NOMO-1 treated with dmso at 0.1 percent for 144 hours (cell line): ENCODE measurements around the gene TMEM106C.

Experiments
- DNase-seq: peaks from one replicate; lab custom pipeline; 2025; ENCODE audit not compliant: unreplicated experiment; lab: John Stamatoyannopoulos, UW

TMEM106C gene

GRCh38 chr12:47992776-47993175, 29.4 kb downstream of the TMEM106C start:
- no peak for DNase-seq

- no peak for DNase-seq
Observed at GRCh38 chr12:47993491-47993890, 30.1 kb downstream of the TMEM106C start.

DNA sequence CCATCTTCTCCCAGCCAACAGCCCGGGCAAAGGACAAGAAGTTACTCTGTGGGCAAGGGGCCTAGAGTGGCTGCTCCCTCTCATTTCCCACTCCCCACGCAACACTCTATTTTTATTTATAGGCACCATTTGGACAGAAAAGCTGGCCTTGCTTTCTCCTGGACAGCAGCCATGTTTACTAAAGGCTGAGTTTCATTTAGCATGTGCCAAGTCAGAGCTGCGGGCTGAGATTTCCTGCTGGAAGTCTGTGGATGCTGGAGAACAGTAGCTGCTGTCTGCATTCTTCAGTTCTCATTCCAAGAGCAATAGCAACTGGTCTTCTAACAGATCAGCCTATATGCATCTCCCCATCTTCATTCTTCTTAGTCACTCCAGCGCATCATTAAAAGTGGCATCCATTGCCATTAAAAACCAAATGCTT, 32.6 kb downstream of the TMEM106C start:
- no peak for DNase-seq

- DNase-seq: no peak
Observed at GRCh38 chr12:47997321-47997720, 33.9 kb downstream of the TMEM106C start.

GRCh38 chr12:47999816-48000215, 36.4 kb downstream of the TMEM106C start:
- no peak for DNase-seq

GRCh38 chr12:48000878-48001504, 37.6 kb downstream of the TMEM106C start:
- no peak for DNase-seq

GRCh38 chr12:48001505-48002413, 38.4 kb downstream of the TMEM106C start:
- no peak for DNase-seq

- no peak for DNase-seq
Observed at GRCh38 chr12:48002414-48002730, 39.0 kb downstream of the TMEM106C start.

DNA sequence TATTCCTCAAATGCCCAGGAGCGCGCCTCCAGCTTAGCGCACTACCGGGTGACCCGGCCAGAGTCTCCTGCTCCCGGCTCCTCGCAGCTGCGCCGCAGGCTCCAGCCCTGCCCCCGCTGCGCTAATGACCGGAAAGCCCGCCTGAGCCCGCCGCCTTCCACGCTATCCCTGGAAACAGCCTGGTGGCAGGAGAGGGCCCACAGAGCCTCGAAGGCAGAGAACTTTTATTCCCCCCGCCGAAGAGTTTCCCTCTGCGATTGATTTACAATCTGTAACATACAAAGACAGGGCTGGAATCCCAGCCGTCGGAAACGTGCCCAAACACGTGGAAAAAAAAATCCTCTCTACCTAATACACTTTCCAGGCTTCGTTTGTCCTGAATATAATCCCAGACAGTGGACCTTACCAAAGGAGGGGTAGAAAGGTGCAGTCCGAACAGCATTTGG, 39.4 kb downstream of the TMEM106C start:
- DNase-seq: no peak

DNA sequence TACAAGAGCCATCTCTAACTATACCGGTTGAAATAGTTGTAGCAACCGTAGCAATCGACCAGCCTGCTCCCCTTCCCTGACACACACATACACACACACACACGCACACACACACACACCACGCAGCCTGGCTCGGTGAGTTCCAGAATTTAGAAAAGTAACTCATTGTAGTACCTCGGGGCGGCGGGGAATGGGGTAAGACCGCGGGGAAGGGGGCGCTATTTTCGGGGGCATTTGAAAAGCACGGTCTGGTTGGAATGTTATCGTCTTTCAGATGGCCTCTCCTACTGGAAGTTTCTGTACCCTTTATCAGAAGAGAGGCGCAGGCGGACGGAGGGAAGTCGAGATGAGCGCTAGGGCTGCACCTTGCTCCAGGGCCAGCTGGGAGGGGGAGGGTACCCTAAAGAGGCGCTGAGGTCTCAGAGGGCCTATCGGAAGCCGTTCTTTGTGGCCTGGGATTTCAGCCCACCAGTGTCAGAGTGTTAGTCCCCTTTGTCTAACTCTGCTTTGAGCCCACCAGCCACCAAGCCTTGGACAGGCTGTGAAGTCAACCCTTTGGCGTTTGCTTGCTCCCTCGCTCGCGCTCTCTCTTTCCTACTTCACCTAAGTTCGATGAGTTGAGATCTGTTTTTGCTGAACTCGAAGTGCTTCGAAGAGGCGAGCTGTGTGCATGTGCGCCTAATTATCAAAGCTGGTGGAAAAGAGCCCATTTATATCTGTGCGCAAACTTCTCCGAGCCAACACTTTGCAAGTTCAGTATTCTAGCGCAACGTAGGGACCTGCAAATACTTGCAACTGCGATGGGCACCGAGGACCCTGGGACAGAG, 40.0 kb downstream of the TMEM106C start:
- DNase-seq: no peak

DNA sequence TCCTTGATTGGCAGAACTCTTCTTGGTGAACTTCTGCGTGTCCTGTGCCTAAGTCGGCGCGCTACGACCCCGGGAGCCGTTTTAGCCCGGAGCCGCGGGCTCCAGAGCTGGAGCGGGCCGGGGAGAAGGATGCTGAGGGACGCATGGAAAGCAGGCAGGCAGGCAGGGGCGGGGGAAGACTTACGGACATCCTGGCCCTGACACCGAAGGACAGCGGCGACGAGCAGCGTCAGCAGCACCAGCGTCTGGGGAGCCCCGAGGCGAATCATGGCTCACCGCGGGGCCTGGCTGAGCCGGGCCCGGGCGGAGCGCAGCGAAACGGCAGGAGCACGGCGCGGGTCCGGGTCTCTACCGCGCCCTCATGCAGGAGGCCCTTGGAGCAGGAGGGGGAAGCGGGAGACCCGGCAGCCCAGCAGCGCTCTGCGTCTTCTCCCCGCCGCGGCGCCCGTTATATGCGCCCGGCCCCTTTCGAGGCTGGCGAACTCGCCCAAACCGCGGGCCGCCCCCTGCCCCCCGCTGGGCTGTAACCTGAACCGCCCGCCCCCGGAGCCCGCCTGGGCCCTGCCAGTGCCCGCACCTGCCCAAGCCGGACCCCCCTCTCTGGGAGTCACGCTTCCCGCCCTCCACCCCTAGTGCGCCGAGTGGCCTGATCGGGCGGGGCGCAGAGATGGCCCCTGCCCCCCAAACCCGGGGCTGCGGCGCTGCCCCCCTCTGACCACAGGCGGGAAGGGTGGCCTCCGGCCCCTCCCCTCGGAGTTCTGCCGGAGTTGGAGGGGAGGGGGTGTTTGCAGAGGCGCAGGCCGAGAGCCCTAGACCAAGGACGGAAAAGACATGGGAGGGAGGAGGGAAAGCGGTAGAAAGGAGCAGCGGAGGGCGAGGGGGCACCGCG, 40.9 kb downstream of the TMEM106C start, which contains the start of gene COL2A1:
Gene COL2A1, minus strand, starts transcription at position 424 of the 889 bp plus-strand sequence. Its CDS starts 155 bp downstream, at position 269.
- DNase-seq: no peak

DNA sequence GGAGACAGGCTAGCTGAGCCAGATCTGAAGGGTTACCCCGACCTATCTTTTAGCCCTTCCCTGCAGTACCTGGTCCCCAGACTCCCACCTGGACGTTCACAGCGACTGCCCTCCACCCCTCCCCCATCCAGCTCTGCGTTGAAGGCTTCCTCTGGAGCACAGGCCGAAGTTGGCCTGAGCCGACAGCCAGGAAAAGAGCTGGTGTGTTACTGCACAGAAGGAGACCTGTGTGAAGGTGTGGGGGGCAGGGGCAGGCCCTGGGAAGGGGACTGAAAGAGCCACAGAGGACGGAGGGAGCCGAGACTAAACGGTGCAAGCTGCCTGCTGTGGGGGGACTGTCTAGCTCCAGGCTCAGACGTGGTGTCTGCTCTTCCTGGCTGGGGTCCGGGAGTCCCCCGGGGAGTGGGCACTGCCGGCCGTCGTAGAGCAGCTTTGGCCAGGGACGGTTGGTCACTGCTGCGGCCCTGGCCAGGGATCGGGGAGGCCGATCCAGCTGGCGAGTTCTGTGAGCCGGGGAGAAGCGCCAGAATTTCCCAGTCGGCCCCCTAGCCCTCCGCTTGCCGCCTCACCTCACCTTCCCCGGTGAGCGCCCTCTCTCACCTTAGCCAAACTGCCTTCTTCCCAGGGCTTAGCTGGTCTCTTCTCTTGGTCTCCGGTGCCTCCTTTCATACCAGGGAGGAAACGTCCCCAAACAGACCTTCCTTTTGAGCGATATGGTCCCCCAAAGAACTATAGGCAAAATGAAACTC, 41.8 kb downstream of the TMEM106C start:
- no peak for DNase-seq

- DNase-seq: no peak
Observed at GRCh38 chr12:48005750-48006021, 42.3 kb downstream of the TMEM106C start.

- no peak for DNase-seq
Observed at GRCh38 chr12:48007206-48007605, 43.8 kb downstream of the TMEM106C start.

DNA sequence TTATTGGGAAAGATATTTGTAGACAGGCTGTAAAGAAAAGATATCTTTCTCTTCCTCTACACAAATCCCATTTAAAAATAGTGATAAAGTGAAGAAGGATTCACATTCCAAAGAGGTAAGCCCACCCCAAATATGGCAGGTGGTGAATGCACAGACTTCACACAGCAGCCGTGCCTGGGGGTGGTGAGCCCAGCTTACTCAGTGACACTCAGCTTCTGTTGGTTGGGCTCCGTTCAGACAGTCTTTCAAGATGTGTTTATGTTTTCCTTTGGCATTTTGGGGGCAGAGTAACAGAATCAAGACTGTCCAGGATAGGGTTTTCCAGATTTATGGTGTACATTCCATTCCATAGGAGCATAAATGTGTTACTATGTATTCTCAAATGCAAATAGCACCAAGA, 45.0 kb downstream of the TMEM106C start:
- DNase-seq: no peak

DNA sequence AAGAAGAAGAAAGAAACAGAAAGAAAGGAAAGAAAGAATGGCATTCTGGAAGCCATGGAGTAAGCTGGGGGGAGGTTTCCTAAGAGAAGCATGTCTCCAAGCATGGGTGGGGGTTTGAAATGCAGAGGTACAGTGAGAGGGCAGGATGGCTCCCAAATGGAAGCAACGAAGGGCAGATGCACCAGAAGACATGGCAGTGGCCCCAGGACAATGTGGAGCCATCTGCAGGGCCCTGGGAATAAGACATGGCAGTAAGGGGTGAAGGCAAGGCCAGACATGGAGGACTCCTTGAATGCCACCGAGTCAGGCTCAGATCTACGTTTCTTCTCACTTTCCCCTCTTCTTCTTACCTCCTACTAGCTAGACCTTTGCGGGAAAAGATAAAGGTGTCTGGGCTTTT, 45.6 kb downstream of the TMEM106C start:
- no peak for DNase-seq

- no peak for DNase-seq
Observed at GRCh38 chr12:48009471-48009870, 46.1 kb downstream of the TMEM106C start.

GRCh38 chr12:48010366-48010970, 47.1 kb downstream of the TMEM106C start:
- DNase-seq: no peak

DNA sequence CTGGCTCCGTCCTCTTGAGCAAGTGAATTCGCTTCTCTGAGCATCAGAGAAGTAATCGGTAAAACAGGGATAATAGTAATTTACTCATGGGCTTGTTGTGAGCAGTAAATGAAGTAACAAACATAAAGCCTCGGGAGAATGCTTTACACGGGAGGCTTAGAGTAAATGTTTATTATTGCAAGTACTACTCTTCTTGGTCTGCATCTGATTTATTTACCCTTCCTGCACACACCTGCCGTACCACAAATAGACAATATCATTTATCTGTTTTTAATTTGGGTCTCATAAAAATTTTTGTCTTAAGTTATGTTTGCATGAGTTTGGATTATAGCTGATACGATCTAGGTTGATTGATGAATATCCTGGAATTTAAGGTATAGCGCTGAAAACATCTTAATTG, 48.7 kb downstream of the TMEM106C start:
- DNase-seq: no peak

DNA sequence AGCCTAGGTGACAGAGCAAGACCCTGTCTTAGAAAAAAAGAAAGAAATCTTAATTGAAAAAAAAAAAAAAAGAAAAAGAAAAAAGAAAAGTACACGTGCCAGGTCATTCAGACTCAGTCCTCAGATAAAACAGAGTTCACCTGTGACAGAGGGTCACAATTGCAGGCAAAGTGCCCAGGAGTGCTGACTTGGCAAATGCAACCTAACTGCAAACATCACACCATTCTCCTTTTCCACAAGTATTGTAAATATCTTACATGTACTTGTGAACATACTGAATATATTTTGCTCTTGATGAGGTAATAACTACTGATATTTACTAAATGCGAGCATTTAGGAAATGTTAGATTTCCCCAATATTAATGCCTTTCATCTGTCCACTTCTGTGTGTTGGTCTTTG, 49.9 kb downstream of the TMEM106C start:
- no peak for DNase-seq
